PFSK-1 (cell line): ENCODE results near the gene NCOA3.

Experiments used
- POLR2AphosphoS5 ChIP-seq: IDR thresholded peaks from 2 replicates; pipeline ENCODE4 v1.6.1; 2012; ENCODE audit warnings: low read depth, mild to moderate bottlenecking, control low read depth, low read length, moderate library complexity
- SIN3A ChIP-seq: IDR thresholded peaks from 2 replicates; pipeline ENCODE4 v1.6.1; 2012; ENCODE audit warnings: mild to moderate bottlenecking, low read length, moderate library complexity, borderline replicate concordance; ENCODE audit not compliant: insufficient read depth
- TAF1 ChIP-seq: IDR thresholded peaks from 2 replicates; pipeline ENCODE4 v1.6.1; 2012; ENCODE audit warnings: low read length, control low read depth, borderline replicate concordance; ENCODE audit not compliant: insufficient read depth

DNA sequence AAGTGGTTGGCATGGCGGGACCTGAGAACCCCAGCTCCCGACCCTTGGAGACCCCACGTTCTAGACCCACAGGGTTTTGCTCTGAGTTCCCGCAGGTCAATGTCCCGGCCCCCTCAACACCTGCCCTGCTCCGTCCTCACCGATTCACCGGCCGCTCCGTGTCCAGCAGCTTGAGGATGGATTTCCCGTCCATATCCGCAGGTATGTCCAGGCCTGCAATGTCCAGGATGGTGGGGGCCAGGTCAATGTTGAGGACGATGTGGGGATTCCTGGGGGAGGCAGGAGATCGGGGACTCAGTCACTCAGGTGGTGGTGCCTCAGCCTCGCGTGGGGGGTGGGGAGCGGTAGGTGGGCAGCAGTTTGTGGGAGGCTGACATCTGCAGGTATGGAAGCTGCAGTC, 176.8 kb downstream of the NCOA3 start:
- no peak for TF ChIP-seq POLR2AphosphoS5
- TF ChIP-seq SIN3A = no peak
- no peak for TF ChIP-seq TAF1
